B cell (primary cell): Measurements from ENCODE around the gene FAHD2A. TPM values are rescaled to one million over a fixed set of nuclear protein-coding genes. Genes with fewer than 3 reads are reported as not detected.
A peak's percentile ranks its signal among the peaks of the same experiment; 100 is the strongest.

Experiments used
- ATAC-seq: fragments of 200-7000 bp; cut with Tn5 transposase; one replicate; pipeline ENCODE4 v1.10.0; 2021; ENCODE audit warnings: low read depth, mild to moderate bottlenecking, moderate number of reproducible peaks, moderate library complexity
- CTCF ChIA-PET: fragments of 350-600 bp; sonication (Branson Sonifier 250); formaldehyde crosslinking; loops from one replicate; lab custom pipeline; 2021; ENCODE audit warnings: antibody characterized with exemption, inconsistent platforms; lab: Charles Lee
- POLR2A ChIA-PET: fragments of 350-600 bp; sonication (Branson Sonifier 250); formaldehyde crosslinking; loops from one replicate; lab custom pipeline; 2021; ENCODE audit warnings: antibody characterized with exemption; lab: Charles Lee
- DNase-seq: peaks from one replicate; pipeline ENCODE4 v3.0.0; 2013
- H2AFZ ChIP-seq: 2 replicates; pipeline ENCODE4 v1.6.1; 2012; ENCODE audit warnings: mild to moderate bottlenecking, low read depth, low read length; ENCODE audit not compliant: insufficient read depth, poor library complexity, severe bottlenecking
- H3K27ac ChIP-seq, 2 donors: 1 replicate in 1 of 2; 2 replicates in 1 of 2; pipeline ENCODE4 v1.5.1; 2012 to 2013; ENCODE audit warnings: low read length in 2 of 2, mild to moderate bottlenecking in 2 of 2, moderate library complexity in 1 of 2
- H3K27me3 ChIP-seq, 4 experiments: fragments of 200-600 bp in 1 of 4; sonication (generic) in 1 of 4; replicated peaks in 1 of 4; 1 replicate in 2 of 4; 2 replicates in 2 of 4; pipeline versions ENCODE4 v1.6.1 to v1.7.0; 2013 to 2016; ENCODE audit warnings: low read length in 3 of 4, mild to moderate bottlenecking in 2 of 4, mixed read lengths in 1 of 4, moderate library complexity in 1 of 4; ENCODE audit not compliant: insufficient read depth in 4 of 4, control insufficient read depth in 3 of 4; ENCODE audit errors: control extremely low read depth in 1 of 4
- H3K36me3 ChIP-seq, 2 experiments: replicated peaks in 1 of 2; 1 replicate in 1 of 2; 2 replicates in 1 of 2; pipeline versions ENCODE4 v1.6.1 to v1.7.1; 2013; ENCODE audit warnings: low read length in 1 of 2; ENCODE audit not compliant: insufficient read depth in 2 of 2, control insufficient read depth in 1 of 2; ENCODE audit errors: control extremely low read depth in 1 of 2, extremely low read depth in 1 of 2
- H3K4me1 ChIP-seq, 2 donors: fragments of 200-600 bp in 1 of 2; sonication (generic) in 1 of 2; 1 replicate in 1 of 2; 2 replicates in 1 of 2; pipeline versions ENCODE4 v1.5.1 to v1.6.1; 2013 to 2017; ENCODE audit warnings: low read length in 2 of 2; ENCODE audit not compliant: control insufficient read depth in 2 of 2, insufficient read depth in 2 of 2
- H3K4me2 ChIP-seq: replicated peaks from 2 replicates; pipeline ENCODE3; 2012; ENCODE audit warnings: mild to moderate bottlenecking, low read depth, low read length; ENCODE audit not compliant: poor library complexity, severe bottlenecking
- H3K4me3 ChIP-seq, 5 experiments: fragments of 200-600 bp in 1 of 5; sonication (generic) in 1 of 5; 1 replicate in 3 of 5; 2 replicates in 2 of 5; pipeline versions ENCODE4 v1.5.1 to v1.7.0; 2011 to 2016; ENCODE audit warnings: low read length in 4 of 5, mild to moderate bottlenecking in 4 of 5, low read depth in 2 of 5, control low read depth in 1 of 5, moderate library complexity in 1 of 5; ENCODE audit not compliant: insufficient read depth in 1 of 5; ENCODE audit errors: control extremely low read depth in 1 of 5, extremely low read depth in 1 of 5
- H3K79me2 ChIP-seq: fragments of 200-600 bp; sonication (generic); one replicate; pipeline ENCODE4 v1.6.0; 2016; ENCODE audit warnings: low read length; ENCODE audit not compliant: control insufficient read depth, insufficient read depth
- H3K9ac ChIP-seq: fragments of 200-600 bp; sonication (generic); 2 replicates; pipeline ENCODE4 v1.6.1; 2017; ENCODE audit warnings: mild to moderate bottlenecking, low read length, moderate library complexity
- H3K9me3 ChIP-seq, 3 donors: one replicate each; pipeline versions ENCODE4 v1.6.1 to v1.7.1; 2013; ENCODE audit warnings: low read length in 2 of 3; ENCODE audit not compliant: control insufficient read depth in 2 of 3, insufficient read depth in 1 of 3; ENCODE audit errors: control extremely low read depth in 1 of 3
- H4K20me1 ChIP-seq: 2 replicates; pipeline ENCODE4 v1.6.0; 2012; ENCODE audit warnings: mild to moderate bottlenecking, low read length; ENCODE audit not compliant: insufficient read depth, control insufficient read depth, poor library complexity, severe bottlenecking
- H3K27ac Mint-ChIP-seq: one replicate; pipeline ENCODE4 v1.8.0; 2021; ENCODE audit warnings: mixed read lengths
- H3K27me3 Mint-ChIP-seq: one replicate; pipeline ENCODE4 v1.8.0; 2021; ENCODE audit warnings: mixed read lengths
- H3K4me1 Mint-ChIP-seq: one replicate; pipeline ENCODE4 v1.8.0; 2021; ENCODE audit warnings: mixed read lengths
- H3K4me3 Mint-ChIP-seq: one replicate; pipeline ENCODE4 v1.8.0; 2021; ENCODE audit warnings: mixed read lengths
- H3K9me3 Mint-ChIP-seq: one replicate; pipeline ENCODE4 v1.8.0; 2022; ENCODE audit warnings: mixed read lengths; ENCODE audit not compliant: insufficient read depth
- CTCF ChIP-seq: fragments of 200-600 bp; IDR thresholded peaks from one replicate; pipeline ENCODE4 v1.8.0; 2022; ENCODE audit warnings: antibody characterized with exemption, mild to moderate bottlenecking
- EZH2 ChIP-seq: IDR thresholded peaks from 2 replicates; pipeline ENCODE4 v1.6.1; 2012; ENCODE audit warnings: borderline replicate concordance, low read depth, mild to moderate bottlenecking, moderate library complexity, low read length; ENCODE audit not compliant: insufficient read depth, poor library complexity, severe bottlenecking
- WGBS: methylation state at CpG from one replicate; pipeline ENCODE4 v1.1.5; 2013; ENCODE audit warnings: missing lambda C conversion rate; ENCODE audit not compliant: insufficient coverage; 5-methylcytosine and 5-hydroxymethylcytosine counted together
- intact Hi-C: fragments of 100-400 bp; cut with micrococcal nuclease; formaldehyde crosslinking; loops from one replicate; pipeline ENCODE4 v1.10.0; 2022
- polyA minus RNA-seq: library from RNA; depleted of rRNA, polyadenylated mRNA; stranded (reverse); fragments of >200 nt; gene quantifications from 2 replicates; pipeline ENCODE4 v1.2.3, GENCODE V29; 2012
- polyA plus RNA-seq: library from polyadenylated mRNA; depleted of rRNA; stranded (reverse); fragments of >200 nt; gene quantifications from 2 replicates; pipeline ENCODE4 v1.2.3, GENCODE V29; 2012
- total RNA-seq, 2 donors: library from RNA; stranded (reverse); fragments of 120-200 nt in 1 of 2; gene quantifications; 1 replicate in 1 of 2; 2 replicates in 1 of 2; pipeline versions ENCODE4 v1.2.3 to v1.2.4, GENCODE V29; 2013 to 2022

FAHD2A gene
- total RNA-seq (18.3 and 24.8 TPM in 2 replicates), polyA plus RNA-seq (22.9 and 23.7 TPM in 2 replicates), polyA minus RNA-seq (21.3 and 24.3 TPM in 2 replicates)
- total RNA-seq (2013) = 14.2 TPM

GRCh38 chr2:95402370-95403203 is at the start of gene FAHD2A:
TSS of gene FAHD2A (plus strand) at chr2:95402708. CDS start at chr2:95405559, 2,851 bp downstream.
- Histone ChIP-seq H3K4me3 (peak within 1 kb of the TSS; percentile 1 to 94 (median 85)), H4K20me1 (no peaks in the 10 kb centered on the region), H3K9ac (peak within 1 kb of the TSS; percentile 77), H3K9me3 (no peaks in the 10 kb centered on the region), H3K36me3 (no peaks in the 10 kb centered on the region), H3K4me2 (peak within 1 kb of the TSS; percentile 74), H3K4me1 (peaks cover 13 to 16% of the 10 kb centered on the region in 2 donors), H3K27me3 (no peaks in the 10 kb centered on the region), H3K27ac (peak within 1 kb of the TSS; percentile 34 to 66), H2AFZ (peak within 1 kb of the TSS; percentile 80), H3K79me2 (peaks cover 4% of the 10 kb centered on the region)
- H3K4me3 Mint-ChIP-seq = peak within 1 kb of the TSS; percentile 98
- intact Hi-C loops = loop anchor here (2.0 kb wide), 1 partner anchor 282 kb away; the partner anchor contains the start of gene MRPS5
- H3K9me3 Mint-ChIP-seq = no peaks in the 10 kb centered on the region
- peak within 1 kb of the TSS; percentile 94 for H3K27ac Mint-ChIP-seq
- TF ChIP-seq EZH2 (no peak), CTCF (no peak)
- DNase-seq (peak; percentile 91), ATAC-seq (peak; percentile 97)
- H3K27me3 Mint-ChIP-seq = no peaks in the 10 kb centered on the region
- H3K4me1 Mint-ChIP-seq = peaks cover 25% of the 10 kb centered on the region
- CTCF ChIA-PET = interaction anchor here (0.6 to 1.1 kb wide), 3 partner anchors 9 to 13 kb away, joined by 3 read pairs; no protein-coding TSS in a partner anchor
- POLR2A ChIA-PET = no interaction called here
- under 1% methylated on average over 64 of the region's 64 CpGs for WGBS

GRCh38 chr2:95353055-95353575 is 49.4 kb upstream of the FAHD2A start:
- WGBS = 88% methylated on average over 9 of the region's 10 CpGs
- Histone ChIP-seq H3K9ac (no peak overlapping the region), H3K27ac (no peak overlapping the region), H2AFZ (no peak overlapping the region), H3K9me3 (peaks cover 0 to 7% (median 0%) of the 10 kb centered on the region in 3 donors), H3K79me2 (no peaks in the 10 kb centered on the region), H4K20me1 (no peaks in the 10 kb centered on the region), H3K4me2 (no peak overlapping the region), H3K4me3 (no peak overlapping the region), H3K4me1 (no peaks in the 10 kb centered on the region), H3K36me3 (no peaks in the 10 kb centered on the region), H3K27me3 (peaks cover 0 to 16% (median 1%) of the 10 kb centered on the region in 4 experiments)
- ATAC-seq (no peak), DNase-seq (no peak)
- POLR2A ChIA-PET = no interaction called here
- Mint-ChIP-seq H3K27me3 (peaks cover 8% of the 10 kb centered on the region), H3K27ac (no peak overlapping the region), H3K4me3 (no peak overlapping the region), H3K9me3 (no peaks in the 10 kb centered on the region), H3K4me1 (no peaks in the 10 kb centered on the region)
- intact Hi-C loops = no loop called here
- no peak for TF ChIP-seq CTCF
- TF ChIP-seq EZH2 = no peak
- CTCF ChIA-PET = no interaction called here
